Motor neuron (in vitro differentiated cells): Measurements from ENCODE around the gene NCKAP5. TPM values are rescaled to one million over a fixed set of nuclear protein-coding genes. Genes with fewer than 3 reads are reported as not detected.
A peak's percentile ranks its signal among the peaks of the same experiment; 100 is the strongest.

ENCODE experiments used
- ATAC-seq, 8 experiments: fragments of 200-7000 bp; cut with Tn5 transposase; replicated peaks in 6 of 8; 2 replicates each; pipeline ENCODE4 v1.8.0; 2021; ENCODE audit warnings: mild to moderate bottlenecking in 8 of 8, moderate library complexity in 8 of 8
- H3K27ac ChIP-seq, 2 donors: fragments of 250-450 bp; sonication (Bioruptor Pico); 2 replicates each; pipeline ENCODE4 v1.9.0; 2021; ENCODE audit warnings: antibody characterized with exemption in 2 of 2, mild to moderate bottlenecking in 2 of 2, moderate library complexity in 1 of 2
- H3K4me1 ChIP-seq, 2 donors: fragments of 250-450 bp; sonication (Bioruptor Pico); replicated peaks in 1 of 2; 2 replicates each; pipeline ENCODE4 v1.6.1; 2021; ENCODE audit warnings: antibody characterized with exemption in 2 of 2, mild to moderate bottlenecking in 2 of 2, moderate library complexity in 1 of 2
- H3K4me3 ChIP-seq, 5 donors: fragments of 250-450 bp; sonication (Bioruptor Pico); 2 replicates each; pipeline ENCODE4 v1.9.0; 2021; ENCODE audit warnings: antibody characterized with exemption in 5 of 5, mild to moderate bottlenecking in 5 of 5, moderate library complexity in 4 of 5
- WGBS, 10 experiments: fragments of 450-650 bp; shearing (Covaris generic); methylation state at CpG; one replicate each; pipeline ENCODE4 v1.0.0; 2022; 5-methylcytosine and 5-hydroxymethylcytosine counted together
- in situ Hi-C, 9 experiments: fragments of 400-800 bp; cut with MboI; loops; one replicate each; pipeline ENCODE4 v1.15.0; 2021; ENCODE audit warnings: low sequenced_read_pairs in 9 of 9, low pct_unique_long_range_greater_than_20kb in 2 of 9; ENCODE audit not compliant: unreplicated experiment in 9 of 9
- total RNA-seq, 8 experiments: library from RNA; unstranded; fragments of 300-600 nt; gene quantifications; 2 replicates each; pipeline versions ENCODE4 v1.2.3 to v1.2.4, GENCODE V29; 2022

NCKAP5 gene
- total RNA-seq, 8 experiments from 2014 or later = 0.66 to 16.2 (median 5.9) TPM

DNA sequence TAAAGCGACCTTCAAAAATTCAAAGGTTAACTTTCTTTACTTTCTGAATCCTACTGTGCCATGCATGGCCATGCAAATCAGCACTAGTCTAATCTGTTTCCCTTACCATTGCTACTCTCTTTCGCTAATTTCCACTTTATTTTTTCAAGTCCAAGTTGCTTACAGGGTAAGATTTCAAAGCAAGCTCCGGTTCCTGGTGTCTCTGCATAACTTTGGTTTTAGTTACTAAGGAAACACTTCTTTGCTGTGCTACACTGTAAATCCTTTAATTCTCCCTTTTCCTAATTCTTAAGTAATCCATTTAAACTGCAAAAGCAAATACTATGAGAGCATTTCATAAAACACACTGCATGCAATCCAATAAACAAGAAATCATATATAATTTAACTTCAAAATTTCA lies 514.7 kb downstream of the NCKAP5 start:
- WGBS, 10 experiments = 44 to 82% (median 55%) methylated on average over 2 to 3 of the region's 3 CpGs; no CpG with 5 or more reads in 2 of the 10 experiments
- H3K27ac ChIP-seq = no peak overlapping the region
- ATAC-seq = no peak
- in situ Hi-C loops = no loop called here
- no peak overlapping the region for H3K4me3 ChIP-seq
- peaks cover 0 to 4% of the 10 kb centered on the region in 2 donors for H3K4me1 ChIP-seq

- 68 to 100% (median 85%) methylated on average over 1 to 4 of the region's 5 CpGs for WGBS, 10 experiments
- peak in 1 of 8 experiments; percentile 29 for ATAC-seq
- peaks cover 0 to 3% of the 10 kb centered on the region in 2 donors for H3K4me1 ChIP-seq
- in situ Hi-C loops = no loop called here
- H3K27ac ChIP-seq = no peak overlapping the region
- H3K4me3 ChIP-seq = no peak overlapping the region
Measured at GRCh38 chr2:133045787-133046186, 522.5 kb downstream of the NCKAP5 start.

DNA sequence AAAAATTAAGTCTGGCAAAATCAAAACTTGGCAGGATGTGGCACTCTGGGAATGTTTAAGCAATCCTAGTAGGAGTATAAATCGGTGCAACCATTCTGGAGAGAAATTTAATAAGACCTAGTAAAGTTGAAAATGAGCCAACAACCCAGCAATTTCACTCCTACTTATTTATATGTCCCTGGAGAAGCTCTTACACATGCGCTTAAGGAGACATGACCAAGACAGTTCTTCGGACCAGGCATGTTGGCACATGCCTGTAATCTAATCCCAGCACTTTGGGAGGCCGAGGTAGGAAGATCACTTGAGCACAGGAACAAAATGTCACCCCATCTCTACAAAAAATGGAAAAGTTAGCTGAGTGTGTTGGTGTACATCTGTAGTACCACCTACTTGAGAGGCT lies 523.7 kb downstream of the NCKAP5 start:
- 17 to 100% (median 86%) methylated on average over 1 to 4 of the region's 4 CpGs; no CpG with 5 or more reads in 1 of the 10 experiments for WGBS, 10 experiments
- Histone ChIP-seq H3K4me3 (no peak overlapping the region), H3K4me1 (peaks cover 0 to 4% of the 10 kb centered on the region in 2 donors), H3K27ac (no peak overlapping the region)
- in situ Hi-C loops = no loop called here
- no peak for ATAC-seq

GRCh38 chr2:133040170-133040569 lies 528.1 kb downstream of the NCKAP5 start:
- in situ Hi-C loops = no loop called here
- no peak for ATAC-seq
- Histone ChIP-seq H3K4me1 (peaks cover 0 to 4% of the 10 kb centered on the region in 2 donors), H3K27ac (no peak overlapping the region), H3K4me3 (no peak overlapping the region)
- WGBS, 10 experiments = 39 to 100% (median 92%) methylated on average over 1 to 4 of the region's 4 CpGs; no CpG with 5 or more reads in 2 of the 10 experiments

GRCh38 chr2:133039531-133039930 lies 528.7 kb downstream of the NCKAP5 start:
- in situ Hi-C loops = no loop called here
- no peak for ATAC-seq
- Histone ChIP-seq H3K4me1 (peaks cover 0 to 4% of the 10 kb centered on the region in 2 donors), H3K4me3 (no peak overlapping the region), H3K27ac (no peak overlapping the region)
- WGBS, 10 experiments = 63 to 100% (median 80%) methylated on average over 1 of the region's 1 CpG; no CpG with 5 or more reads in 3 of the 10 experiments

- in situ Hi-C loops = no loop called here
- Histone ChIP-seq H3K4me1 (no peaks in the 10 kb centered on the region), H3K4me3 (no peak overlapping the region), H3K27ac (no peak overlapping the region)
- ATAC-seq = no peak
- 18 to 100% (median 55%) methylated on average over 1 to 4 of the region's 6 CpGs; no CpG with 5 or more reads in 2 of the 10 experiments for WGBS, 10 experiments
Measured at GRCh38 chr2:133026536-133027177, 541.6 kb downstream of the NCKAP5 start.

DNA sequence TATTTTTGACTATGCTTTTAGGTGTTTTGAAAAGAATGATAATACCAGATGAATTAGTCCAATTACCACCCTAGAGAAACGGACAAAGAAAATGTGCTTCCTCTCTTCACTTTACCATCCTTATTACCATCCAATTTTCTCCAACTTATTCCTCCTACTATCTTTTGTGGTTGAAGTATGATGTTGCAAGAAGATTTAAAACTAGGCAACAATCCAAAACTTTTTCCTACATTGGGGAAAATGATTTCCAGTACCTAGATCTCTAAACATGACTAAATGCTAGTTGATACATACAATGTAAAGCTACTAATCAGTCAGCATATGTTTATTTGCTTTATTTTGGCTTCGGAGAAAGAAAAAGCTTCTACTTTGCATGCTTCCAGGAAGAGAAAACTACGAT lies 543.3 kb downstream of the NCKAP5 start:
- in situ Hi-C loops = no loop called here
- 0 to 100% (median 56%) methylated on average over 1 to 3 of the region's 3 CpGs; no CpG with 5 or more reads in 1 of the 10 experiments for WGBS, 10 experiments
- ATAC-seq = no peak
- Histone ChIP-seq H3K4me3 (no peak overlapping the region), H3K27ac (no peak overlapping the region), H3K4me1 (no peaks in the 10 kb centered on the region)

DNA sequence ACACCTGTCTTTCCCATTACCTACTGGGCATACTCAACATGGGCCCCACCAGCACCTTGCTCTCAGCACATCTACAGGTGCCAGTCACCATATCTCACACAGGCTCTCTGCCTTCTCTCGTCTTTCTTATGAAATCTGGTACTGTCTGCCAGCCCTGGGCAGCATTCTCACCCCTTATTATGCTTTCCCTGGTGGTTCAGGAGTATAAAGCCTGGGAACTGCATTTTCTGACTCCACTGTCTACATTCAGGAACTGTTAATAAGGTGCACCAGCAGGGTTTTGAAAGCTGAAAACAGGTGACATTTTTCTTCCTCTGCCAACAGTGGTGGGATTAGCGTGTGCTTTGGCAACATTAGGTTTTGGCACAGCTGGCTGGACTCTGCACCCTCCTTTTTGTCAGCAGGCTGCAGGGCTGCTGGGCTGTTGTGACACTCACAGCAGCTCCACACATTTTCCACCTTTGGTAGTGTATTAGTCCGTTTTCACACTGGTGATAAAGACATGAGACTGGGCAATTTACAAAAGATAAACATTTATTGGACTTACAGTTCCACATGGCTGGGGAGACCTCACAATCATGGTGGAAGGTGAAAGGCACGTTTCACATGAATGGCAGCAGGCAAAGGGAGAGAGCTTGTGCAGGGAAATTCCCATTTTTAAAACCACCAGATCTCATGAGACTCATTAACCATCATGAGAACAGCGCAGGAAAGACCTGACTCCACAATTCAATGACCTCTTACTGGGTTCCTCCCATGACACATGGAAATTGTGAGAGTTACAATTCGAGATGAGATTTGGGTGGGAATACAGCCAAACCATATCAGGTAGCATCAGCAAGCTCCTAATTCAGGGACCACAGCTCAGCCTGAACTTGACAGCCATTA lies 555.2 kb downstream of the NCKAP5 start:
- in situ Hi-C loops = no loop called here

DNA sequence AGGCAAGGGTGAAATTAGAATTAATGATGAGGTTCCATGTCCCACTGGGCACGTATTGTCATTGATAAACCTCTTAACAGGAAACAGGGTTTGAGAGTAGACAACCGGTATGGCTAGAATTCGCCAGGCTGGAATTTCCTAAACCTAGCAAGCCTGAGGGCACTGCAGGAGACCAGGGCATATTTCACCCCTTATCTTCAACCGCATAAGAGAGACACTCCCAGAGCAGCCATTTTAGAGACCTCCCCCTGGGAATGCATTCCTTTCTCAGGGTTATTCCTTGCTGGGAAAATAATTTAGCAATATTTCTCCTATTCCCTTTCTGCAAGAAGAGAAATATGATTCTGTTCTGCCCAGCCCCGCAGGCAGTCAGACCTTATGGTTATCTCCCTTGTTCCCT lies 563.6 kb downstream of the NCKAP5 start:
- ATAC-seq = no peak
- in situ Hi-C loops = no loop called here
- WGBS, 10 experiments = 20 to 100% (median 88%) methylated on average over 1 to 5 of the region's 5 CpGs; no CpG with 5 or more reads in 2 of the 10 experiments
- no peak overlapping the region for H3K4me3 ChIP-seq
- H3K4me1 ChIP-seq = no peaks in the 10 kb centered on the region
- no peak overlapping the region for H3K27ac ChIP-seq

More for the DNA sequence above, 555.2 kb downstream of the NCKAP5 start:
- Histone ChIP-seq H3K4me3 (no peak overlapping the region), H3K4me1 (peaks cover 0 to 12% of the 10 kb centered on the region in 2 donors), H3K27ac (no peak overlapping the region)
- 17 to 100% (median 67%) methylated on average over 1 to 4 of the region's 6 CpGs; no CpG with 5 or more reads in 2 of the 10 experiments for WGBS, 10 experiments
- no peak for ATAC-seq

- no peak for ATAC-seq
- Histone ChIP-seq H3K27ac (no peak overlapping the region), H3K4me1 (no peaks in the 10 kb centered on the region), H3K4me3 (no peak overlapping the region)
- in situ Hi-C loops = no loop called here
- WGBS, 10 experiments = 0 to 100% (median 97%) methylated on average over 1 to 2 of the region's 2 CpGs; no CpG with 5 or more reads in 2 of the 10 experiments
Measured at GRCh38 chr2:132999421-132999820, 568.8 kb downstream of the NCKAP5 start.

GRCh38 chr2:132998221-132998620 lies 570.0 kb downstream of the NCKAP5 start:
- ATAC-seq = no peak
- in situ Hi-C loops = no loop called here
- Histone ChIP-seq H3K4me3 (no peak overlapping the region), H3K27ac (no peak overlapping the region), H3K4me1 (no peaks in the 10 kb centered on the region)

DNA sequence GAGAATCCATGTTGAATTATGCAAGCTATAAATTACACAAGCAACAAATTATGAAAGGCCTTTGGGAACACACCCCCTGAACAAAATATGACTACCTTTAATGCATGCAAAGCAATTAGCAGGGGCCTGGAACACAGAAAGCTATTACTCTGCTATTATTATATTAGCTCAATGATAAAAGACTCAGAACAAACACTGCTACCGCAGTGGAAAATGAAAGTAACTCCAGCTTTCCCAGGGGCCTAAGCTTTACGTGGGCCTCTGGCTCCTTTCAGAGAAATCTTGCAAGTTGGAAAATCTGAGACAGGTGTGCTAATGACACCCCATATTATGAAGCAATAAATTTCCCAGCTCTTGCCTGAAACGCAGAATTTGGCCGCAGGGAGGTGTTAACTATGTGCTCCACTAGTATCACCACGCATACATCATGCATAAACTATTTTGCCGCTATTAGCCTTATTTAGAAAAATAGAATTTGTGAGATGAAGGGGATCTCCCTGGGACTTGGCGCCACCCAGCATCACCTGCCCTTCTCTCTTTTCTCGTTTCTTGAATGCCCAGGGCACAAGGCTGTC lies 576.7 kb downstream of the NCKAP5 start:
- 40 to 86% (median 66%) methylated on average over 1 to 7 of the region's 8 CpGs; no CpG with 5 or more reads in 2 of the 10 experiments for WGBS, 10 experiments
- H3K27ac ChIP-seq = no peak overlapping the region
- no peak overlapping the region for H3K4me3 ChIP-seq
- in situ Hi-C loops = no loop called here
- ATAC-seq = peak in 2 of 8 experiments; percentile 27 to 50
- H3K4me1 ChIP-seq = no peaks in the 10 kb centered on the region

- Histone ChIP-seq H3K4me1 (peaks cover 3 to 18% of the 10 kb centered on the region in 2 donors), H3K27ac (no peak overlapping the region), H3K4me3 (no peak overlapping the region)
- ATAC-seq = no peak
- in situ Hi-C loops = no loop called here
- 69 to 100% (median 100%) methylated on average over 1 to 2 of the region's 2 CpGs; no CpG with 5 or more reads in 1 of the 10 experiments for WGBS, 10 experiments
Measured at GRCh38 chr2:132984731-132985130, 583.5 kb downstream of the NCKAP5 start.
